DMS53 treated with DMSO at 0.1 percent for 48 hours (cell line): ENCODE results near the gene GALNT1.

Source experiments
- DNase-seq: peaks from one replicate; lab custom pipeline; 2025; ENCODE audit not compliant: unreplicated experiment; lab: John Stamatoyannopoulos, UW

GALNT1 gene

DNA sequence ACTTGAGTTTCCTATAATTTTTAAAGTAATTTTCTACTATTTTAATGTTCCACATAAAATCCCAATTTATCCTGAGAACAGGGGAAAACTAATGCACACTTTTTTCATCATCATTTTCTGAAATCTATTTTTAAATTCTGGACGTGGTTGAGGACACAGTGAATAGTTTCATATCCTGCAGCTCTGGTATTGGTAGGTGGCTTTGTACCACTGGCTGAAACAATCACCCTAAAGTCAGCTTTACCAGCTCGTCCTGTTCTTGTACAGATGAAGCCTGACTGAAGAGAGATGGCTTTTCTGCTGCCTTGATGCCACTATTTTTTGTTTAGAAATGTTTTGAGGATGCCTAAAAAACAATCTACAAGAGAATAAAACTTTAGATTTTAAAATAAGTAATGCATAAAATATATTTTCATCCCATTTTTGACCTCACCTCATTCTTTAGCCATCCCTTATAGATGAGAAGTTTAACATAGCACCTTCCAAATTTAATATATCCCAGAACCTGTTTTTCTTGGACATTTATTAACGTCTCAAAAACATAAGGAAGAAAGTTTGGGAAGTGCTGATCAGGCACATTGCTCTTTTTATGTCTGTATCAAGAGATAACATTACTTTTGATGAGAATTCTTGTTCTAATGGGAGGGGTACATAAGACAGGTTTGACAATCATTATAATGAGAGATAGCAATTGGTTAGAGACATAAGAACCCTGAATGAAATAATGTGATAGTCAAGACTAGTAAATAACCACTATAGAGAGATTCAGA, 80.9 kb downstream of the GALNT1 start:
- DNase-seq = no peak

DNA sequence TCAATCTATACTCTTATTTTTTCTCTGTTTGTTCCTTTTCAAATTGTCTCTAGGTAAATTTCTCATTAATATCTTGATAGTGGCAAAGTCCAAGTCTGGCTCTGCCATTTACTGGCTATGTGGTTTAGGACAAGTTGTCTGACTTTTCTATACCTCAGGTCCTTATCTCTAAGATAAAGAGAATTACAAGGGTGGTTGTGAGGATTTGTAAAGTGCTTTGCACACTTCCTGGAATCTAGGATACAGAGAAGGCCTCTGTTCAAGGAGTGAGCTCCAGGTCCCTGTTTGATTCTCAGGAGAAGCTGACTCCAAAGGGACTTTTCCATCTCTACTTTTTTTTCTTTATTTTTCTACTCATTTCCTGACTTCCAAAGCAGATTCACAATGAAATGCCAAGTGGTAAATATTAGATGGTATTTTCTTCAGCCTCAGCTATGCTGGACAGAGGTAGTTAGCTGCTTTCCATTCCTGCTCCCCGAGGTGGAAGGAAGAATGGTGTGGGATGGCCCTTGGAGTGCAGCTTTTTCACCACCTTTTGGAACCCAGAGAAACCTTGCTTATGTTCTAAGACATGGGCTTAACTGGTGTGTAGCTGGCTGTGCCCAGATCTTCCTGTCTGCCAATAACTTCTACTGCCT, 90.5 kb downstream of the GALNT1 start:
- DNase-seq = no peak

DNA sequence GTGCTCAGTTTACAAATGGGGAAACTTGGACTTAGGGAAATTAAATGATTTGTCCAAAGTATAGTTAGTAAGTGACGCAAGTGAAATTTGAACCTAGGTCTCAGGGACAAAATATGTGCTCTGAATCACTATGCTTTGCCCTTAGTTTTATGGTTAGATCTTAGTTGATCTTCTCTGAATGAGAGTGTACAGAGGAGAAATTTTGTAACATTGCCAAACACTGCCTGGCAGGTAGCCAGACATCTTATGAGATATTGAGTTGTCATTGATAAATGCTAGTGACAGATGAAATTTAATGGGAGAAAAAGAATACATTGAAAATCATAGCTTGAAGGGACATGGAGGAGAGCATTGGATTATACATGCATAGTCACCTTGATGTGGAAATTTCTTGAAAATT, 91.4 kb downstream of the GALNT1 start:
- no peak for DNase-seq

DNA sequence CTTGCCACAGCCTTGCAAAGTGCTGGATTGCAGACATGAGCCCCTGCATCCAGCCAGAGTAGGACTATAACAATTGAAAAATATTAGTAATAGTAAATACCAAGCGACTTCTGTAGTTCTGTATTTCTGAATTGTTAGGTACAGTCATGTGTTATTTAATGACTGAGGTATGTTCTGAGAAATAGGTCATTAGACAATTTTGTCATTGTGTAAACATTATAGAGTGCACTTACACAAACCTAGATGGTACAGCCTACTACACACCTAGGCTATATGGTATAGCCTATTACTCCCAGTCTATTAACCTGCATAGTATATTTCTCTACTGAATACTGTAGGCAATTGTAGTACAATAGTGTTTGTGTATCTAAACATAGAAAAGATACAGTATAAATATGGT, 92.1 kb downstream of the GALNT1 start:
- DNase-seq = no peak

DNA sequence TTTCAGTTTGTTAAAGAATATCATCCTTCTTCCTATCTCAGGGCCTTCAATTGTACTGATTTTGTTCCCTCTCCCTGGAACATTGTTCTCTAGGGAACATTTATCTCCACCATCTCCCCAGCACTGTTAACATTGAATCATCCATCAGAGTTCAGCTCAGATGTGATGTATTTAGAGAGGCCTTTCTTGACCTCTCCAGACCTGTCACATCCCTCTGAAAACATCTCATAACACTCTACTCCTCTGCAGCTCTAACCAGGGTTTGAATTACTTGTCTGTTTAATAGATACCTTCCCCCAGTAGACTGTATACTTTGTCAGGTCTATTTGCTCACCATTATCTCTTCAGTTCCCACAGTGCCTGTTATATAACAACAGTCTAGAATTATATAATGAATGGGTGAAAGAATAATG, 98.6 kb downstream of the GALNT1 start:
- DNase-seq = no peak

DNA sequence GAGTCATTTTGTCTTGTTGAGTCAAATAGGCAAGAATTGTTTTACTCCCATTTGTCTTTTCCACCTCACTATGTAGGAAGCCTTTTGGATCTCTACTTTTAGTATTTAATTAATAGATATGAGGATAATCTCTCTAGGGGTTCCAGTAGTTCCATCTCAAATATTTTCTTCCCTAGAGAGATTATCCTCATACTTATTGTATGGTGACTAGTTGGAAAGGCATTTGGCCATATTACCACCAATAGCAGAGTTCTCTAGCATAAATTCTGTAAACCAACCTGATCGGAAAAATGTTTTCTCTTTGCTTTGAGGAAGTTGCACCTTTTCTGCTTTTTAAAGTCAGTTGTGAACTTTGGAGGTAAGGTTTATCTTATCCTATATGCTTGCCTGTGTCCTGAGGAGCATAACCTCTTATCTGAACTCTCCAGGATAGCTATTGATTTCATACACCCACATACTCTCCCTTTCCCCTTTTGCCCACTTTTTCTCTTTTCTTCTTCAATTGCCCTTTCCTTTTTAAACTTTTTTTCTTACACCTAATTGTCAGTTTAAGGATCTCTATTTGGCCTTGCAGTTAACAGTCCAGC, 100.8 kb downstream of the GALNT1 start:
- DNase-seq = no peak

DNA sequence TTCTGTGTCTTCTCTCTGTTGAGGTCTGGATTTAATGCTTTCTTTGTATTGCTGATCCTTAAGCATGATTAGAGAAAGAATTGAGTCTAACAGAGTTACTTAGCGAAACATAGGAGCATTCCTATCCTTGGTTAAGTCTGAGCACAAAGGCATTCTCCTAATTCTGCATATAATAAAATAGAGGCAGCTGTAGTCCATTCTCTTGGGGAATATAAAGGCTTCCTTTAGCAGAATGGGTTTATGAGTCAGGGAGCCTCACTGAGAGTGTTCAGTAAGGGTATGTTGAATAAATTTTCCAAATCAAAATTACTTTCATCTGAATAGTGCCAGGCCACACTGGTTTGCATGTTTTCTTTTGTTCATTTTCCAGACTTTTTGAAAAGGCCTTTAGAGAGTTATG, 101.5 kb downstream of the GALNT1 start:
- DNase-seq = no peak

DNA sequence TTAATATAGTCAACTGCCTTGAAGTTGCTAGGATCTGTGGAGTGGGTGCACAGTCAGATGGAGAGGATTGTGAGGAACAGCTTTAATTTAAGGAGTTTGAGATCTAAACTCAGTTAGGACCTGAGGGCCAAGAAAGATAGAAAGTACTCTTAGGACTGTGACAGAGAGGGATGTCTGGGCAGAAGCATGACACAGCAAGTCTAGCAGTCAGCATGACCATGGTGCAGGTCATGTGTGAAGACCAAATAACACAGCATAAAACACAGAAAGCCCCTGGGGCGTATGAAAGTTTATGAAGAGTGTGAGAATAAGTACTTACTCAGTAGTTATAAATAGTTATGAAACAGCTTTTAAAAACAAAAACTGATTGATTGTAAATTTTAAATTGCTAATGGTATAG, 107.2 kb downstream of the GALNT1 start:
- DNase-seq = no peak

DNA sequence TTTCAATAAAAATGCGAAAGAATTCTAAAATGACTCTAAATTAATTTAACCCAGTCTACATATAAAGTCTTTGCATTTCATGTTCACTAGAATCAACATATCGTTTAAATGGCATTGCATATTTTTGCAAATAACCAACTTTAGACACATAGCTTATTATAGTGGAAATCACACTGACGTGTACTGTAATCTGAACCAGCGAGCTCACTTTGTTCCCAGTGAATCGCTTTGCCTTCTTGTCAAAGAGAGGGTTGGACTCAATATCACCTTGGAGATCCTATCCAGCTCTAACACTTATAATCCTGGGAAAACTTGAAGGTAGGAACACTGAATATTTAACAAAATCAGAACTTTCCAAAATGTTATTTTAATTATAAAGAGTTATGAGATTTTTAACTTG, 108.2 kb downstream of the GALNT1 start:
- DNase-seq = no peak

DNA sequence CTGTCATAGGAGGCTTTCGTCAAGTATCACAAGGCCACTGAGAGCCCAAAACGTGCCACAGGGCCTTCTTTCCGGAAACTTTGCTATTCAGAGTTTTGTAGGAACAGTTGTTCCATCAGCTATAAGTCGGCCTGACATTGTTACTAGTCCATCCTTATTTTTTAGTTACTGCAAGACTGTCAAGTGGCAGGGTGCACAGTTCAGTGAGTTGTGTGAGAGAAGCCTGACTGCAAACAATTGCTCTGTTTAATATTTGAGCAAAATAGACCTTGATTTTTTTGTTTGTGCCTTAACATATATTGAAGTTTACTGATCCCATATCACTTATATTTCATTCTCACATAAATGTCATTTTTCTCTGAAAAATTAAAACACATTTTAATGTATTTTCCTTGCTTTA, 110.1 kb downstream of the GALNT1 start:
- DNase-seq = no peak

DNA sequence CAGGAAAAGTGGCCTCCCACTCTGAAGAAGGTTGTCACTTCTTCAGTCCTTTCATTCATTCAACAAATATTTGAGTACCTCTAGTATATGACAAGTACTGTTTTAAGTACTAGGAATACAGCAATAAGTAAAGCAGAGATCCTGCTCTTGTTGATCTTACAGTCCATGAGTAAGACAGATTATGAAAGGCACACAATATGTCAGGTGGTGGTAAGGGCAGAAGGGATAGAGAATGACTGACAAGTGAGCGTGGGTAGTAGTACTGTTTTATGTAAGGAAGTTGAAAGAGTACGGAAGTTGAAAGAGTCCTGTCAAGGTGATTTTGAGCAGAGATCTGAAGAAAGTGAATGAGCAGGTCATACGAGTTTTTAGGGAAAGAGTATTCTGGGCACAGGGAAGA, 111.3 kb downstream of the GALNT1 start:
- no peak for DNase-seq

DNA sequence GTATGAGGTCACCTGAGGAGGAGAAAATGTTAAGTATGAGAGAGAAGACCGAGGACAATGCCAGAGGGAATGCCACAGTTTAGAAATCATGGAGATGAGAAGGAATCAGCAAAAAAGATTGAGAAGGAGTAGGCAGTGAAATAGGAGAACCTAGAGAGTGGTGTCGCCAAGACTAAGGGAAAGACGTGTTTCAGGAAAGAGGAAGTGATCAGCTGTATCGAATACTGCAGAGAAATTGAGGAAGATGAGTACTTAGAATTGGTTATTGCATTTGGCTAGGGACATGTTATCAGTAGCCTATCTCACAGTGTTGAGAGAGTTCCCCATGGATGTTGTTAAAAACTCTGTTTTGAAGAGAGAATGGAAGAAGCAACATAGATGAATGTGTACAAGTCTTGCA, 112.3 kb downstream of the GALNT1 start:
- no peak for DNase-seq

DNA sequence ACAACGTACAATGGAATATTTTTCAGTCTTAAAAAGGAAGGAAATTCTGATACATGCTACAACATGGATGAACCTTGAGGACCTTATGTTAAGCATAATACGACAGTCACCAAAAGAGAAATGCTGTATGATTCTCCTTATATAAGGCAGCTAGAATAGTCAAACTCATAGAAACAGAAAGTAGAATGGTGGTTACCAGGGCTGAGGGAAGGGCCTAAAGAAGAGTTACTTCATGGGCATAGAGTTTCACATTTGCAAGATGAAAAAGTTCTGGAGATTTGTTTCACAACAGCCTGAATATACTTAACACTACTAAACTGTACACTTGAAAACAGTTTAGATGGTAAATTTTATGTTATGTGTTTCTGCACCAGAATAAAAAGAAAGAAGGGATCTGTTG, 113.3 kb downstream of the GALNT1 start:
- DNase-seq = no peak

DNA sequence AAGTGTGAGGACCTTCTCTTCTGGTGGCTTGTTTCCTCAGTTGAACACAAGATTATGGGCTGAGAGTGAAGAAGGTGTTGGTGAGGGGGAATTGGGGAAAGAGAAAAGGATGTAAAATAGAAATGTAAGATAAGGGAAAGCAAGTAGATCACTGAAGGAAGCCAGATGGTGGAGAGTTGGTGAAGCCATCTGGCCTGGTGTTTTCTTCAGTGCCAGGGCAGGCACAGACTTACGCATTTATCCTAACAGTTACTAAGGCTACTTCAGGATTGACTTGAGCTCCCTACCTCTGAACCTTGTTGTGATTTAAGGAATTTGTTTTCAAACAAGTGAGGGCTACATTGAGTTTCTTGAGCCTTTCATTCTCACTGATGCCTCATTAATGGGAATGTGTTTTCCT, 113.8 kb downstream of the GALNT1 start:
- DNase-seq = no peak

DNA sequence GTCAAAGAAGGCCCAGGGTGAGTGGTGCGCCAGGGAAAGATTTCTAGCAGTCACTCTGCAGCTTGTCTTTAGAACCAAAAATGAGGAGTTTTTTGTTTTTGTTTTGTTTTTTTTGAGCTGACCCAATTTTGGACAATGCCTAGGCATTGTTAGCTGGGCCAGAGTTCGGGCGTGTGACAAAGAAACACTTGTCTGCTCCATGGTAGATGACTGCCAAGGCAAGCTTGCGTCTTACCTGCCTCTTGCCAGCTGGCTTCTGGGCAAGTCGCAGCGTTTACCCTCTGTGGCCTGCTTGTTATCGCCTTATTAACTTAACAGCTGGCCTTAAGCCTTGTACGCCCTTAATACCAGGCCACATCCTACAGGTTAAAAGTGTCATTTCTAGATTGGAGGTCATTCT, 114.3 kb downstream of the GALNT1 start:
- DNase-seq = no peak

DNA sequence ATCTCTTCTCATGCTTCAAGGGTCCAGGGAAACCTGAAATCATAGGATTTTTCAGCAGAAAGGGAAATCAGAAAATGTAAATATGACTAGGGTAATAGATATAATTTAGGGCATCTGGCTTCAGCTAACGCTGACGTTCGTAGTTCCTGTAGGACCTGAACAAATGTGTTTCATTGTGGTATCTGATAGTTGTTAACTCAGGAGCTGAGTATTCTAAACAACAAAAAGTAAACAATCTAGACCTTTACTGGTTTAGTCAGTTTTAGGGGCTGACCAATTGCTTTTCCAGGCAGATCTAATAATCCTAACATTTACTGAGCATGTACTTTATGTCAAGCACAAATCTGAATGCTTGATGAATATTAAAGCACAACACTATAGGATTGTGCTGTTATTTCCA, 114.8 kb downstream of the GALNT1 start:
- DNase-seq = no peak

DNA sequence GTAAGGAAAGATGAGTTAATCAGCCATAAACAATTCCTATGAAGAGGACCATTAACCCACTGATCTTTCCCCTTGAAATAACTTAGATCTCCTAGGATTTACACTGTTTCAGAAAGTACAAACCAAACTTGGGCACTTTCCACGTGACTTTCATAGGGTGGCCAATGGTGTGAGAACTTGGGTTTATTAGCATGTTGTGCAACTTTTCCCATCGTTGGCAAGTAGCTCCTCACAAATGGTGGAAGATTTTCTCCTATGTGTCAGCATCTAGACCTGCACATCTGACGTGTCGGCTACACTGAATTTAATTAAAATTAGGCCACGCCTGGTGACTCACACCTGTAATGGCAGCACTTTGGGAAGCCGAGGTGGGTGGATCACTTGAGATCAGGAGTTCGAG, 116.3 kb downstream of the GALNT1 start:
- DNase-seq = no peak

DNA sequence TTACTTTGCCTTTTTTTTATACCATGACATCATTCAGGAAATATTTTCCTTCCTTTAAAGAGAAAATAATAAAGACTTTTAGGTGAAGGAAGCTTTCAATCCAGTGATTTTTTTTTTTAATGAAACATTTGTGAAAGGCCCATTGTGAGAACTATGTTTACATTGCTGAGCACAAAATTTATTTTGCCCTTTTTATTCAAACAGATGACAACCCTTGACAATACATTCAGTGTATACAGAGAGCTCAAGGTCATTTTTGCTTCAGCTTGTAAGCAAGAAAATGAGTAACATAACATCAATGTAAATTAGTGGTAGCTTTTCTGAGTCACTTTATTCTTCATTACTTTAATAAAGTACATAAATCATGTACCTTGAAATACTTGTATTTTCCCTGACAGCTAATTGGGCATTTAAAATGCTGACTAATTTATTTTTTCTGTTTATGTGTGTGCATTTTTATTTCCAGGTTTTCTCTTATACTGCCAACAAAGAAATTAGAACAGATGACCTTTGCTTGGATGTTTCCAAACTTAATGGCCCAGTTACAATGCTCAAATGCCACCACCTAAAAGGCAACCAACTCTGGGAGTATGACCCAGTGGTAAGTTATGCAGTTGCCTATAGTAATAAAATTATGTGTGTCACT, 121.6 kb downstream of the GALNT1 start:
- peak; percentile 32 for DNase-seq

DNA sequence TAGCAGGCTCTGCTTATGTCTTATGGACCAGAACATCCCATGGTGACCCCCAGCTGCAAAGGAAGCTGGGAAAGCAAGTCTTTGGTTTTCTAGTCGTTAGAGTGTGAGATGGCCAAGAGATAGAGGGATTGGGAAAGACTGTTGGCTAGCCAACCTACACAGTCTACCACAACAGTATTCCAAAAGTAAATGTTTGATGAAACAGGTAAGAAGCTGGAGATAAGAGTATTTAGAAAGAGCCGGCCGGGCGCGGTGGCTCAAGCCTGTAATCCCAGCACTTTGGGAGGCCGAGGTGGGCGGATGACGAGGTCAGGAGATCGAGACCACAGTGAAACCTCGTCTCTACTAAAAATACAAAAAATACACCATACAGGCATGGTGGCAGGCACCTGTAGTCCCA, 124.4 kb downstream of the GALNT1 start:
- DNase-seq = no peak

DNA sequence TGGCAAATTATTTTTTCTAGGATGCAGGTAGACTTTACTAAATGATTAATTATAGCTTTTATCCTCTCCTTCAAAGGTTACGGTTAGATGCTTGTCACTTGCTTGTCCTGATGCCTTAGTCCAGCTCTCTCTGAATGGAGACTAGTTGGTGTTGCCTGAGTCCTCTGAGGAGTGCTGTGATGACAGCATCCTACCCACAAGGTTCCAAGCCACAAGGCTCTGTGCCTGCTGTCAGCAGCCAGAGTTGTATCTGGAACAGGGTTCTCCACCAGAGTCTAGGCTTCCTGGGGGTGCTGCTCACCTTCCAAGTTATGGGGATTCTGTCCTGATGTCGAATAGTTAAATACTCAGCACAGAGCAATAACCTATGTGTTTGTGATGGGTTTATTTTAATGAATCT, 125.7 kb downstream of the GALNT1 start:
- no peak for DNase-seq

DNA sequence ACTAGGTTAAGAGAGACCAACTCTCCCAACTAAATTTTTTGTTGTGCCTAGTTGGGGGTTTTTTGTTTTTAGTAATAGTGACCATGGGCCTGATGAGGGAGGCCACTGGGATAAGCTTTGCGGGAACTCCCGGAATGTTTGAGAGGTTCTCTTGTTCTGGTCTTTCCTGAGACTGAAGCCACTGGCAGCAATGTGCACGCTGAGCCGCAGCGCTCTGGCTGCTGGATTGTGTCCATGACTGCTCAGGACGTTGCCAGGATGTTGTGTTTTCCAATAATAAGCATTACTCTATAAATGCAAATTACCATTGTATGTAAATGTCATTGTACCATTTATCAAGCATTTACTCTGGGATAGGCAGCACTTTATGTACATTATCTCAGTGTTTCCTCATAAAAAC, 126.1 kb downstream of the GALNT1 start:
- no peak for DNase-seq

DNA sequence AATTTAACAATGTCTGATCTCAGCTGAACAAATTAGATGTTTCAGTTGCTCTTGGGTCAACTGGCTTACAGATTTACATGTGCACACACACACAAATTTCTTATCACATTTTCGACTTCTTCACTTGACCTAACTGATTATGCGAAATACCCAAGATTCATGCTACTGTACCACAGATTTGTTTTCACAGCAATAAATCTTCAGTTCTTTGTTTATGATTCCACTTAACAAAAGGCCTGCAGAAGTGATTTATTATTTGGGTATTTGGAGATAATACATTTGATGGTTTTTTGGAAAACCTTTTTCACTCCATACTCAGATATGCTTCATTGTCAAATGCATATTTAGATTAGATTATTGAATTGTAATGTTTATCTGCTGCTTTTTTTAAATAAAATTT, 129.0 kb downstream of the GALNT1 start:
- DNase-seq = no peak
